GM21360 (cell line): ENCODE data around the gene SHISAL2B.
"Not testable (repeated sequence)": the region's sequence is repeated elsewhere in the genome, so short reads cannot be mapped to it uniquely, and the experiment has no call there.

ENCODE experiments used
- ATAC-seq: cut with Tn5 transposase; IDR thresholded peaks from one replicate; pipeline ENCODE4 v1.9.1; 2021; ENCODE audit warnings: mild to moderate bottlenecking, moderate library complexity; ENCODE audit not compliant: unreplicated experiment

Gene SHISAL2B

DNA sequence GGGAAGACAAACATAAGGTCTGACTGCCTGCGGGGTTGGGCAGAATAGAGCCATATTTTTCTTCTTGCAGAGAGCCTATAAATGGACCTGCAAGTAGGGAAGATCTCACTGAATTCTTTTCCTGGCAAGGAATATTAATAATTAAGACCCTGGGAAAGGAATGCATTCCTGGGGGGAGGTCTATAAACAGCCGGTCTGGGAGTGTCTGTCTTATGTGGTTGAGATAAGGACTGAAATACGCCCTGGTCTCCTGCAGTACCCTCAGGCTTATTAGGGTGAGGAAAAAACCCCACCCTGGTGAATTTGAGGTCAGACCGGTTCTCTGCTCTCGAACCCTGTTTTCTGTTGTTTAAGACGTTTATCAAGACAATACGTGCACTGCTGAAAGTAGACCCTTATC lies 6.1 kb downstream of the SHISAL2B start:
- not testable (repeated sequence) for ATAC-seq

DNA sequence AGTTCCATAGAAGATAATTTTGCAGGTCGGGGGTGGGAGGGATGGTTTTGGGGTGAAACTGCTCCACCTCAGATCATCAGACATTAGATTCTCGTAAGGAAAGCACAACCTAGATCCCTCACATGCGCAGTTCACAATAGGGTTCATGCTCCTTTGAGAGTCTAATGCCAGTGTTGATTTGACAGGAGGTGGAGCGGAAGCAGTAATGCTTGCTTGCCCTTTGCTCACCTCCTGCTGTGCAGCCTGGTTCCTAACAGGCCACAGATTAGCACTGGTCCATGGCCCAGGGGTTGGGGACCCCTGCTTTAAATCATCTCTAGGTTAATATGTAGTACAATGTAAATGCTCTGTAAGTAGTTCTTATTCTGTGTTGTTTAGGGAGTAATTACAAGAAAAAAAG lies 10.5 kb downstream of the SHISAL2B start:
- no peak for ATAC-seq

DNA sequence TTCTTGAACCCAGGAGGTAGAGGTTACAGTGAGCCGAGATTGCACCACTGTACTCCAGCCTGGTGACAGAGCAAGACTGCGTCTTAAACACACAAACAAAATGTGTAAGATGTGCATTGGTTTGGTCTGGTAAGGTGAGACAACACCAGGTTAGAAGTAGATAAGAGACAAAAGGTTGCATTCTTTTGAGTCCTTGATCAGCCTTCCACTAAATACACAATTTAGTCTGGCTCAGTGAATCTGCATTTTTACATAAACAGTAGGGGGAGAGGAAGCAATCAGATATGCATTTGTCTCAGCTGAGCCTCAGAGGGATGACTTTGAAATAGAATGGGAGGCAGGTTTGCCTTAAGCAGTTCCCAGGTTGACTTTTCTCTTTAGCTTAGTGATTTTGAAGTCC lies 15.8 kb downstream of the SHISAL2B start:
- ATAC-seq, result not testable (repeated sequence)

- no peak for ATAC-seq
Observed at GRCh38 chr5:64707191-64707590, 16.9 kb downstream of the SHISAL2B start.

- not testable (repeated sequence) for ATAC-seq
Observed at GRCh38 chr5:64714495-64714894, 24.2 kb downstream of the SHISAL2B start.

DNA sequence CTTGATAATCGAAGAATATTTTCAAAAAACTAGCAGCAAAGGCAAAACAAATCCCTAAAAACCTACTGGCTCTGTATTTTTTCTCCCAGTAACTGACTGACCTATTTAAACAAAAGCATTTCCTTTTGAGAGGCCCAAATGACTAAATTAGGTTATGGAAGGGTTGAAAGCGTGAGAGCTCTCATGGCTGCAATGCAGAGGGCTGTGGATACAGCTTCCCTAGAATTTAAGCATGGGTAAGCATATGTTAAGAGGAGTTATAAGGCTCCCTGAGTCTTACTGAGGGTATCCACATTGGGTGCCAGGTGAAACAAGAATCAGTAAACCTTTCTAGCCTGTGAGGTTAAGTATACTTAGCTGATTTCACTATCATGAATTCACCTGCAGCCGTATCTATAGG lies 32.3 kb downstream of the SHISAL2B start:
- ATAC-seq, result no peak

- no peak for ATAC-seq
Observed at GRCh38 chr5:64727150-64727549, 36.8 kb downstream of the SHISAL2B start.

DNA sequence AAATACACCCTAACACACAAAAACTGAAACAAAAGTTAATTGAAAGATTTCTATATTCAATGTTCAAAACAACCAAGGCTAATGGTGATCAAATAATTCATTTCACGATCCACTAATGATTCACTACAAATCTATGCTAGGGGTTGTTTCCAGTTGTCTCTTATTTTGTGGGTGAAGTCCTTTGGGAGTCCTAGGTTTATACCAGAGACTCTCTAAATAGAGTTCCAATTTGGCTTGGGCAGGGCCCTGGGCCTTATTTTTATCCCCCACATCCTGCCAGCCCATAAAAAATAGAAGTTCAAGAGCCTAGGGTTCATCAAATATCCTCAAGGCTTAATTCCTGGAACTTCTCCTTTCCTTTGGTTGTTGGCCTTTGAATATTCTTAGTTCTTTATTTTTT lies 52.1 kb downstream of the SHISAL2B start:
- ATAC-seq, result no peak

DNA sequence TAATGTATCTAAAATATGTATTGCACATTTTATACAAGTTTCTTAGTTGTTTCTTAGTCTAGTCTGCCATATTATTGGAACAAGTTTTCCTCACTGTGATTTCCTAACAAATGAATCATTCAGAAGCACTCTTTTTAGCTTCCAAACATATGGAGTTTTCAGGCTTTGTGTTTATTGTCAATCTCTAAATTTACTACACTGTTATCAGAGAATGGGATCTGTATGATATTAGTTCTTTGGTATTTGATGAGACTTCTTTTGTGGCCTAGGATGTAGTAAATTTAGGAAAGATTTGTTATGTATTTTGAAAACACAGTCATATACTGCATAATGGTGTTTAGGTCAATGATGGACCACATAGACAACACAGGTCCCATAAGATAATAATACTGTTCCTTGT lies 52.5 kb downstream of the SHISAL2B start:
- no peak for ATAC-seq

GRCh38 chr5:64744914-64745313 lies 54.6 kb downstream of the SHISAL2B start:
- ATAC-seq, result no peak

DNA sequence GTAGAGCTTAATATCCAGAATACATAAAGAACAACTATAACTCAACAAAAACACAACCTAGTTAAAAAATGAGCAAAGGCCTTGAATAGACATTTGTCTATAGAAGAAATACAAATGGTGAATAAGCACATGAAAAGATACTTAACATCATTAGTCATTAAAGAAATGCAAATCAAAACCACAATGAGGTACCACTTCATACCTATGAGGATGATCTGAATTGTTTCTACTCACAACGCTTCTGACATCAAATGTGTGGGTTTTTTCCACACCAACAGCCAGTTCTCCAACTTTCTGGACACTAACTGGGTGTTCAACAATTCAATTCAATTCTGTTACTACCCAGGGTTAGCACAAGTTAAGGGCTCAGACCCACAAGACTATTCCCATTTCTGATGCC lies 56.1 kb downstream of the SHISAL2B start:
- no peak for ATAC-seq

DNA sequence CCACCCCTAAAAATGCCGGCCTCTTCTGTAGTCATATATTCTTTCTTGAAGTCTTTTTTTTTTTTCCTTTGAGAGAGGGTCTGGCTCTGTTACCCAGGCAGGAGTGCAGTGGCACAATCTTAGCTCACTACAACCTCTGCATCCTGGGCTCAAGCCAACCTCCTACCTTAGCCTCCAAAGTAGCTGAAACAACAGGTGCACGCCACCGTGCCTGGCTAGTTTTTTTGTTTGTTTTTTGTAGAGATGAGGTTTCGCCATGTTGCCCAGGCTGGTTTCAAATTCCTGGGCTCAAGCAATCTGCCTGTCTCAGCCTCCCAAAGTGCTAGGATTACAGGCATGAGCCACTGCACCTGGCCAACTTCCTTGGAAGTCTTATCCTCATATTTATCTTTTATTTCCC lies 59.1 kb downstream of the SHISAL2B start:
- no peak for ATAC-seq

DNA sequence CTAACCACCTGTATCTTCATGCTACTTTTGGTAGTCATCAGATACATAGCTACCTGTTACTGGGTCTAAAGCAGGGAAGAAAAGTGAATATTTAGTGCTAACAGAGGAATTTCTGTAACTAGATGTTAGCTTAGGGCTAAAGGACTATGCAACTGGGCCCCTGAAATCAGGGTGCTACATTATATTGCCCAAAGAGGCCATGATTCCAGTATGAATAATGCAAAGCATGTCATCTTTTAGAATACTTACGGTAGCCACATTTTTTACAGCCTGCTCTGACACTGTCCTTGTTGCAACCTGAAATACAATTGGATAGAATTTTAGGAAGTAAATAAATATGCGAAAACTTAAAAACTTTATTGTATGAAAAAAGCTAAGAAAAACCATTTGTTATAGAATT lies 63.8 kb downstream of the SHISAL2B start:
- no peak for ATAC-seq

DNA sequence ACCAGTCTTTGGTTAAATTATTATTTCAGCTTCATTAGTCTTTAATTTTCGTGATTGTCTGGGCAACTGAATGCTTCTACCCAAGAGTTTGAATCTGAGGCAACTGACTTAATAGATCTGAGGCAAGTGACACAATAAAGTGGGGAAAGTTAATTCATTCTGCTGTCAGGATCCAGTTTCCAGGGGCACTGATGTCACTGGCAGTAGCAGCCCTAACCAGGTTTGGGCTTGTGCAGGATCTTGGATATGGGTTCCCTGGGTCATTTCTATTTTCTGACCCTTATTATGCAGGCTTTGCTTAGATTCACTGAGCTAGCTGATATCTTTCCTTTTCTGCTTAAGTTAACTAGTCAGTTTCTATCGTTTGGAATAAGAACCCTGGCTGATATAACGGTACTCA lies 68.6 kb downstream of the SHISAL2B start:
- ATAC-seq, result no peak

DNA sequence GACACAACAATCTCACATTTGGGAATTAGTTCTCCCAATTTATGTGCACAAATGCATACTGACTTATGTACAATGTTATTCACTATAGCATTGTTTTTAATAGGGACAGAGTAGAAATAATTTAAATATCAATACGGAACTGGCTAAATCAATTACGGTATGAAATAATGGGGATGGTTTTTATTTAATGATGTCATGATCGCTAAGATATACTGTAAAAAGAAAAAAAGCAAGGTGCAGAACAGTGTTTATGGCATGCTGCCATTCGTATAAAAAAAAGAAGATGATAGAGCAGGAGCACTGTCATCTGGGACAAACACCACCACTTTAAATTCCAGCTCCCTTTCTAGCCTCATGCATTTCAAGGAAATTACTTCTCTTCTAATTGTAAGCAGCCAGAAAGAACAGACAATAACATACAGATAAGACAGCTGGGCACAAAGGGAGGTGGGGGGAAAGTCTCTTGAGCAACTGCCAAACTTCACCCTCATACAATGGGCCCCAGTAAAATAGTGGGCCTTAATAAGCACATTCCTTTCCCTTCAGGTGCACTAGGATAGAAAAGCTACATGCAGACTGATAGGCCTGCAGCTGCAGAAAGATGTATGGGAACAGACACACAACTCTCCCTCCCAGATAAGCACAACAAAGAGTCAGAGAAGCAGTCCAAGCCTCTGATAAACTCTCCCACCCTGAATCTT lies 69.8 kb downstream of the SHISAL2B start:
- no peak for ATAC-seq

GRCh38 chr5:64763948-64764503 lies 73.7 kb downstream of the SHISAL2B start:
- ATAC-seq, result no peak

DNA sequence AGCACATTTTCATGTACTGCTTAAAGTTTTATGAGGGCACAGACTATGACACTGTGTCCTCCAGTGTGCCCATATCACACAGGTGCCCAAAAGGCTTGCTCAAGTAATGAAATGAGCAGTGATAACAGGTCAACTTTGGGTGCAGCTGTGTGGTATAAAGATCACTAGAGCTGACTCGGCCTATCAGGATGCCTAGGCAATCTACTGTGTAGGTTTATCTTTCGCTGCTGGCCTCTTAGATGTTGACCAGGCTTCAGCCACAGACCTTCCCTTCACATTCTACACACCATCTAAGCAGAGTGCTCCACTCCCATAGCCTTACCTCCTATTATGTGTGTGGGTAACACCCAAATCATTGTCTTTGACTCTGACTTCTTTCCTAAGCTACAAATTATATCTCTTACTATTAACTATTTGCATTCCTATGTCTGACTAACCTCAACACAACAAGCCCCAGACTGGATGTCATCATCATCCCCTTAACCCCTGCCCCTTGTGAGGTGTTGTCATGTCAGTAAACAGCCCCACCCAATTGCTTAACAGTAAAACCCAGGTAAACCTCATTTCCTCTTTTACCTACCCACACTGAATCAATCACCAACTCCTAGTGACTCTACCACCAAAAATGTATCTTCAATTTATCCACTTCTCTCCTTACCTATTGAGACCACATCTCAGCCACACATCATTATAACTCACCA lies 75.7 kb downstream of the SHISAL2B start:
- ATAC-seq, result no peak

GRCh38 chr5:64766941-64767340 lies 76.6 kb downstream of the SHISAL2B start:
- ATAC-seq, result no peak
